Vagina (tissue), 2 donors: ENCODE results near the gene KRT73. TPM values are rescaled to one million over a fixed set of nuclear protein-coding genes. Genes with fewer than 3 reads are reported as not detected.
A peak's percentile ranks its signal among the peaks of the same experiment; 100 is the strongest.

Experiments used
- DNase-seq, 2 donors: peaks; one replicate each; pipeline ENCODE4 v3.0.0-alpha.2; 2017; ENCODE audit errors: extremely low spot score in 2 of 2
- H3K27ac ChIP-seq: fragments of 200-600 bp; sonication (generic); one replicate; pipeline ENCODE4 v1.5.1; 2019
- H3K27me3 ChIP-seq: fragments of 200-600 bp; sonication (generic); one replicate; pipeline ENCODE4 v1.5.1; 2019
- H3K36me3 ChIP-seq, 2 donors: fragments of 200-600 bp; sonication (generic); one replicate each; pipeline ENCODE4 v1.5.1; 2017 to 2019
- H3K4me1 ChIP-seq: fragments of 200-600 bp; sonication (generic); one replicate; pipeline ENCODE4 v1.5.1; 2019
- H3K4me3 ChIP-seq, 2 donors: fragments of 200-600 bp; sonication (generic); 1 replicate in 1 of 2; 2 replicates in 1 of 2; pipeline ENCODE4 v1.5.1; 2016 to 2019
- H3K9me3 ChIP-seq: fragments of 200-600 bp; sonication (generic); one replicate; pipeline ENCODE4 v1.5.1; 2019
- CTCF ChIP-seq, 3 experiments: fragments of 450-650 bp in 2 of 3; fragments of 200-600 bp in 1 of 3; sonication (generic) in 1 of 3; IDR thresholded peaks; one replicate each; pipeline ENCODE4 v1.5.1; 2017 to 2019; ENCODE audit warnings: antibody characterized with exemption in 3 of 3, mild to moderate bottlenecking in 2 of 3, moderate library complexity in 2 of 3
- POLR2A ChIP-seq, 2 donors: fragments of 450-650 bp; IDR thresholded peaks; one replicate each; pipeline ENCODE4 v1.6.1; 2017; ENCODE audit warnings: antibody characterized with exemption in 2 of 2, mild to moderate bottlenecking in 2 of 2, moderate library complexity in 2 of 2
- POLR2AphosphoS5 ChIP-seq, 2 donors: sonication (generic); formaldehyde crosslinking; IDR thresholded peaks; one replicate each; pipeline ENCODE4 v1.9.0; 2017; ENCODE audit warnings: antibody characterized with exemption in 2 of 2, mild to moderate bottlenecking in 2 of 2, low read depth in 1 of 2; ENCODE audit not compliant: insufficient read depth in 1 of 2
- intact Hi-C: fragments of 100-400 bp; cut with DNase I; formaldehyde crosslinking; loops from one replicate; pipeline ENCODE4 v1.15.1; 2023
- total RNA-seq: library from RNA; depleted of rRNA; stranded (reverse); fragments of >200 nt; gene quantifications from one replicate; pipeline ENCODE4 v1.2.3, GENCODE V29; 2016

KRT73 gene
- total RNA-seq, 1 donor from 2014 or later: not detected

- Histone ChIP-seq H3K4me3 (no peak overlapping the region), H3K9me3 (no peaks in the 10 kb centered on the region), H3K36me3 (no peaks in the 10 kb centered on the region), H3K27me3 (no peaks in the 10 kb centered on the region), H3K27ac (no peak overlapping the region), H3K4me1 (peaks cover 8% of the 10 kb centered on the region)
- TF ChIP-seq POLR2A (IDR thresholded peaks at IDR 0.05) (no peak), POLR2AphosphoS5 (IDR thresholded peaks at IDR 0.05; ENCODE audit: insufficient read depth in 1 of 2, low read depth in 1 of 2) (no peak), CTCF (IDR thresholded peaks at IDR 0.05) (no peak)
- intact Hi-C loops: no loop called here
- peak; percentile 47 to 74 for DNase-seq
Measured at GRCh38 chr12:52647601-52648000, 29.2 kb upstream of the KRT73 start.

- intact Hi-C loops: no loop called here
- DNase-seq: peak; percentile 54 to 77
- no peak overlapping the region for H3K4me3 ChIP-seq
- no peaks in the 10 kb centered on the region for H3K9me3 ChIP-seq
- peaks cover 8% of the 10 kb centered on the region for H3K4me1 ChIP-seq
- no peaks in the 10 kb centered on the region for H3K36me3 ChIP-seq
- H3K27me3 ChIP-seq: no peaks in the 10 kb centered on the region
- TF ChIP-seq POLR2AphosphoS5 (IDR thresholded peaks at IDR 0.05; ENCODE audit: insufficient read depth in 1 of 2, low read depth in 1 of 2): no peak
- TF ChIP-seq POLR2A (IDR thresholded peaks at IDR 0.05): no peak
- TF ChIP-seq CTCF (IDR thresholded peaks at IDR 0.05): no peak
- H3K27ac ChIP-seq: no peak overlapping the region
Measured at GRCh38 chr12:52646613-52647012, 28.3 kb upstream of the KRT73 start.

GRCh38 chr12:52645982-52646381 lies 27.6 kb upstream of the KRT73 start:
- Histone ChIP-seq H3K27me3 (no peaks in the 10 kb centered on the region), H3K4me1 (peaks cover 8% of the 10 kb centered on the region), H3K27ac (no peak overlapping the region), H3K9me3 (no peaks in the 10 kb centered on the region), H3K36me3 (no peaks in the 10 kb centered on the region), H3K4me3 (no peak overlapping the region)
- intact Hi-C loops: no loop called here
- TF ChIP-seq CTCF (IDR thresholded peaks at IDR 0.05): no peak
- no peak for TF ChIP-seq POLR2AphosphoS5 (IDR thresholded peaks at IDR 0.05; ENCODE audit: insufficient read depth in 1 of 2, low read depth in 1 of 2)
- no peak for TF ChIP-seq POLR2A (IDR thresholded peaks at IDR 0.05)
- peak; percentile 64 to 72 for DNase-seq

GRCh38 chr12:52645120-52645761 lies 26.9 kb upstream of the KRT73 start:
- no peaks in the 10 kb centered on the region for H3K9me3 ChIP-seq
- H3K36me3 ChIP-seq: no peaks in the 10 kb centered on the region
- intact Hi-C loops: no loop called here
- no peak for TF ChIP-seq POLR2A (IDR thresholded peaks at IDR 0.05)
- TF ChIP-seq POLR2AphosphoS5 (IDR thresholded peaks at IDR 0.05; ENCODE audit: insufficient read depth in 1 of 2, low read depth in 1 of 2): no peak
- TF ChIP-seq CTCF (IDR thresholded peaks at IDR 0.05): no peak
- H3K27ac ChIP-seq: no peak overlapping the region
- no peak overlapping the region for H3K4me3 ChIP-seq
- peaks cover 4% of the 10 kb centered on the region for H3K4me1 ChIP-seq
- DNase-seq: peak; percentile 67 to 76
- H3K27me3 ChIP-seq: no peaks in the 10 kb centered on the region

- Histone ChIP-seq H3K9me3 (no peaks in the 10 kb centered on the region), H3K4me3 (no peak overlapping the region), H3K4me1 (no peaks in the 10 kb centered on the region), H3K27ac (no peak overlapping the region), H3K36me3 (no peaks in the 10 kb centered on the region), H3K27me3 (no peaks in the 10 kb centered on the region)
- intact Hi-C loops: no loop called here
- DNase-seq: peak in 1 of 2 donors; percentile 43
- no peak for TF ChIP-seq CTCF (IDR thresholded peaks at IDR 0.05)
- TF ChIP-seq POLR2A (IDR thresholded peaks at IDR 0.05): no peak
- TF ChIP-seq POLR2AphosphoS5 (IDR thresholded peaks at IDR 0.05; ENCODE audit: insufficient read depth in 1 of 2, low read depth in 1 of 2): no peak
Measured at GRCh38 chr12:52644078-52644415, 25.7 kb upstream of the KRT73 start.
